ENCODE measurements around the gene LAMC2.
A peak's percentile ranks its signal among the peaks of the same experiment; 100 is the strongest.

Gene LAMC2

GRCh38 chr1:183175631-183176030 is 10.4 kb upstream of the LAMC2 start:
- no peak for DNase-seq

GRCh38 chr1:183178545-183178944 is 7.5 kb upstream of the LAMC2 start:
- DNase-seq = no peak

- DNase-seq = no peak
Observed at GRCh38 chr1:183179033-183179432, 7.0 kb upstream of the LAMC2 start.

- DNase-seq = no peak
Observed at GRCh38 chr1:183180218-183180617, 5.8 kb upstream of the LAMC2 start.

GRCh38 chr1:183180634-183181056 is 5.4 kb upstream of the LAMC2 start:
- DNase-seq = no peak

GRCh38 chr1:183186841-183187240 is 777 bp downstream of the LAMC2 start:
- DNase-seq = no peak

- no peak for DNase-seq
Observed at GRCh38 chr1:183188240-183188639, 2.2 kb downstream of the LAMC2 start.

- DNase-seq = no peak
Observed at GRCh38 chr1:183191833-183192232, 5.8 kb downstream of the LAMC2 start.

GRCh38 chr1:183193963-183194525 is 8.0 kb downstream of the LAMC2 start:
- DNase-seq = no peak

GRCh38 chr1:183194527-183195141 is 8.6 kb downstream of the LAMC2 start:
- no peak for DNase-seq

- DNase-seq = no peak
Observed at GRCh38 chr1:183195142-183195574, 9.1 kb downstream of the LAMC2 start.

GRCh38 chr1:183197762-183198161 is 11.7 kb downstream of the LAMC2 start:
- DNase-seq = no peak

- DNase-seq = no peak
Observed at GRCh38 chr1:183198463-183198862, 12.4 kb downstream of the LAMC2 start.

- no peak for DNase-seq
Observed at GRCh38 chr1:183199304-183199703, 13.2 kb downstream of the LAMC2 start.

- DNase-seq = no peak
Observed at GRCh38 chr1:183200451-183200850, 14.4 kb downstream of the LAMC2 start.

GRCh38 chr1:183203094-183203493 is 17.0 kb downstream of the LAMC2 start:
- no peak for DNase-seq

GRCh38 chr1:183205196-183205781 is 19.2 kb downstream of the LAMC2 start:
- no peak for DNase-seq

- DNase-seq = no peak
Observed at GRCh38 chr1:183206538-183207122, 20.6 kb downstream of the LAMC2 start.

- peak; percentile 32 for DNase-seq
Observed at GRCh38 chr1:183209533-183210158, 23.6 kb downstream of the LAMC2 start.

- DNase-seq = no peak
Observed at GRCh38 chr1:183210681-183211080, 24.6 kb downstream of the LAMC2 start.

- no peak for DNase-seq
Observed at GRCh38 chr1:183212870-183213269, 26.8 kb downstream of the LAMC2 start.

GRCh38 chr1:183214021-183214970 is 28.2 kb downstream of the LAMC2 start:
- no peak for DNase-seq

Data from SIG-M5 (cell line).